GM23338 (cell line): ENCODE measurements around the gene SEMA4A. TPM values are rescaled to one million over a fixed set of nuclear protein-coding genes. Genes with fewer than 3 reads are reported as not detected.

Experiments used
- ATAC-seq: fragments of 200-7000 bp; cut with Tn5 transposase; 3 replicates; pipeline ENCODE4 v1.9.1; 2020
- DNase-seq: peaks from one replicate; pipeline ENCODE4 v3.0.0-alpha.2; 2015; ENCODE audit warnings: low spot score
- H2AFZ ChIP-seq: fragments of 200-600 bp; sonication (generic); 2 replicates; pipeline ENCODE4 v1.8.0; 2016; ENCODE audit warnings: antibody characterized with exemption, mild to moderate bottlenecking, moderate library complexity
- H3F3A ChIP-seq: fragments of 200-600 bp; sonication (generic); replicated peaks from 2 replicates; pipeline ENCODE4 v1.8.0; 2017; ENCODE audit warnings: antibody characterized with exemption, mixed run types, low read depth
- H3K27ac ChIP-seq: fragments of 200-600 bp; sonication (generic); 2 replicates; pipeline ENCODE4 v1.6.1; 2016; ENCODE audit warnings: low read depth
- H3K27me3 ChIP-seq: fragments of 200-600 bp; sonication (generic); 2 replicates; pipeline ENCODE4 v1.8.0; 2016; ENCODE audit warnings: mild to moderate bottlenecking, mixed run types, moderate library complexity; ENCODE audit not compliant: insufficient read depth
- H3K36me3 ChIP-seq: fragments of 200-600 bp; sonication (generic); 2 replicates; pipeline ENCODE4 v1.8.0; 2016; ENCODE audit warnings: mild to moderate bottlenecking; ENCODE audit not compliant: insufficient read depth
- H3K4me1 ChIP-seq: fragments of 200-600 bp; sonication (generic); 2 replicates; pipeline ENCODE4 v1.8.0; 2016; ENCODE audit warnings: mild to moderate bottlenecking, moderate library complexity; ENCODE audit not compliant: insufficient read depth
- H3K4me2 ChIP-seq: fragments of 200-600 bp; sonication (generic); 2 replicates; pipeline ENCODE4 v1.7.1; 2017; ENCODE audit warnings: mixed run types
- H3K4me3 ChIP-seq: fragments of 200-600 bp; sonication (generic); 2 replicates; pipeline ENCODE4 v1.6.1; 2016; ENCODE audit warnings: mixed run types
- H3K79me2 ChIP-seq: fragments of 200-600 bp; sonication (generic); replicated peaks from 2 replicates; pipeline ENCODE4 v1.8.0; 2017; ENCODE audit warnings: mild to moderate bottlenecking; ENCODE audit not compliant: insufficient read depth
- H3K9me2 ChIP-seq: fragments of 200-600 bp; sonication (generic); 2 replicates; pipeline ENCODE4 v1.8.0; 2017; ENCODE audit not compliant: insufficient read depth
- H4K20me1 ChIP-seq: fragments of 200-600 bp; sonication (generic); replicated peaks from 2 replicates; pipeline ENCODE4 v1.8.0; 2017; ENCODE audit warnings: mild to moderate bottlenecking; ENCODE audit not compliant: insufficient read depth
- H3K27ac Mint-ChIP-seq: 2 replicates; pipeline ENCODE4 v1.8.0; 2020; ENCODE audit warnings: inconsistent platforms, mild to moderate bottlenecking, moderate library complexity, mixed read lengths
- H3K27me3 Mint-ChIP-seq: 3 replicates; pipeline ENCODE4 v1.8.0; 2022; ENCODE audit warnings: low read depth, mild to moderate bottlenecking, moderate library complexity, mixed read lengths, inconsistent platforms; ENCODE audit not compliant: insufficient read depth, poor library complexity
- H3K36me3 Mint-ChIP-seq: 3 replicates; pipeline ENCODE4 v1.8.0; 2021; ENCODE audit warnings: low read depth, mild to moderate bottlenecking, inconsistent platforms, moderate library complexity, mixed read lengths
- H3K4me1 Mint-ChIP-seq: 3 replicates; pipeline ENCODE4 v1.8.0; 2020; ENCODE audit warnings: mild to moderate bottlenecking, inconsistent platforms, mixed read lengths
- H3K4me3 Mint-ChIP-seq: 3 replicates; pipeline ENCODE4 v1.8.0; 2021; ENCODE audit warnings: moderate library complexity, mild to moderate bottlenecking, inconsistent platforms, mixed read lengths
- H3K9me3 Mint-ChIP-seq: 3 replicates; pipeline ENCODE4 v1.8.0; 2020; ENCODE audit warnings: moderate library complexity, mild to moderate bottlenecking, inconsistent platforms, mixed read lengths
- CREB1 ChIP-seq: fragments of 250-450 bp; sonication (Bioruptor Pico); IDR thresholded peaks from 2 replicates; pipeline ENCODE4 v1.5.0; 2020; ENCODE audit warnings: low read depth, mild to moderate bottlenecking, moderate library complexity
- EZH2 ChIP-seq: fragments of 200-600 bp; sonication (generic); IDR thresholded peaks from one replicate; pipeline ENCODE4 v1.8.0; 2017; ENCODE audit warnings: antibody characterized with exemption, mild to moderate bottlenecking, low read depth; ENCODE audit not compliant: unreplicated experiment
- EZH2phosphoT487 ChIP-seq: fragments of 200-600 bp; sonication (generic); IDR thresholded peaks from one replicate; pipeline ENCODE4 v1.8.1; 2018; ENCODE audit warnings: antibody characterized with exemption; ENCODE audit not compliant: unreplicated experiment
- JUNB ChIP-seq: IDR thresholded peaks from one replicate; pipeline ENCODE4 v1.6.1; 2016; ENCODE audit warnings: antibody characterized with exemption; ENCODE audit not compliant: unreplicated experiment
- STAT1 ChIP-seq: IDR thresholded peaks from one replicate; pipeline ENCODE4 v1.6.1; 2016; ENCODE audit warnings: antibody characterized with exemption; ENCODE audit not compliant: unreplicated experiment
- ZNF114 ChIP-seq: fragments of 250-450 bp; sonication (Bioruptor Pico); IDR thresholded peaks from 2 replicates; pipeline ENCODE4 v1.5.0; 2020; ENCODE audit warnings: mild to moderate bottlenecking, moderate library complexity
- ZNF331 ChIP-seq: fragments of 250-450 bp; sonication (Bioruptor Pico); IDR thresholded peaks from 2 replicates; pipeline ENCODE4 v1.5.0; 2020; ENCODE audit warnings: low read depth, mild to moderate bottlenecking, moderate library complexity
- polyA plus RNA-seq: library from polyadenylated mRNA; unstranded; fragments of >200 nt; fragmentation: Nextera tagmentation; extraction: Ambion mirVana; gene quantifications from 2 replicates; pipeline ENCODE4 v1.2.1, GENCODE V29; 2016
- total RNA-seq: library from RNA; depleted of rRNA; stranded (reverse); fragments of >200 nt; shearing (Covaris generic); gene quantifications from 2 replicates; pipeline ENCODE4 v1.2.3, GENCODE V29; 2014
- TF ChIP-seq, protein P1 (sequence below): IDR thresholded peaks from one replicate; pipeline ENCODE4 v1.6.1; 2018; ENCODE audit warnings: antibody characterized with exemption; ENCODE audit not compliant: unreplicated experiment
- TF ChIP-seq, protein P2 (sequence below): IDR thresholded peaks from 2 replicates; pipeline ENCODE4 v1.6.1; 2016; ENCODE audit warnings: antibody characterized with exemption
- TF ChIP-seq, protein P3 (sequence below): fragments of 250-450 bp; sonication (Bioruptor Pico); IDR thresholded peaks from 2 replicates; pipeline ENCODE4 v1.5.0; 2020; ENCODE audit warnings: mild to moderate bottlenecking, moderate library complexity

The SEMA4A gene
- total and polyA plus RNA-seq, 2 experiments from 2014 or later: 5.5 to 20.2 TPM

DNA sequence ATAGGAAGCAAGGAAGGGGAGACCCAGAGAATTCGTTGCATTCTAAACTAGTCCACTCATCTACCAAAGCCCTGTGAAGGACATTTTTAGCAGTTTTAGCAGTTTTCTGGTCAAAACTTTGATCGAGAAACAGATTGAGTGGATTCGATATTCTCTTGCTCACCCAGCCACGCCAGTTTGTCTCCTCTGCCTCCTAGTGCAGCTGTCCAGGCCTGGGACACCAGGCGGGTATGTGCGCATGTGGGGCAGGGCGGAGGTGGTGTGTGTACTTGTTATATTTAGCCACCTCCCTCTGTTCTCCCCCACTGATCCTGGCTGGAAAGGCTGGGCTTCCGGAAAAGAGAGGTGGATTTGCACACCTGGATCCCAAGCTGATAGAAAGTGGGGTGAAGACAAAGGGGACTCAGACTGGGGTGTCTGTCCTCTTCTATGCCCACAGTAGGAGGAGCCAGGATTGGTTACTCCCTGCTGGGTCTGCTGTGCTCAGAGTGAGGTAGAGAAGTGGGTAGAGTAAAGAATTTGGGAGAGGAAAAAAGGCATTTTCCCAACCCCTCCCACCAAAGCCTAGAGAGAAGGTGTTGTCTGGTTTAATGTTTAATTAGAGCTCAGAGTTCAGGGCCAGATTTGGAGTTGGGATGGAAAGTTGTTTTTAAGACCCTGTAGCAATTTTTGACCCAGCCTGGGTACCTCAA lies 35.1 kb upstream of the SEMA4A start:
- Histone ChIP-seq H3K79me2 (peaks cover 29% of the 10 kb centered on the region), H3K4me1 (peaks cover 38% of the 10 kb centered on the region), H4K20me1 (no peaks in the 10 kb centered on the region; the same call in 1 of the 2 replicates), H3K9me2 (no peaks in the 10 kb centered on the region), H3K27ac (no peak overlapping the region), H3K36me3 (no peaks in the 10 kb centered on the region), H3F3A (0 out of 2 replicates have a peak, but pooled peaks cover 14% of the 10 kb centered on the region), H2AFZ (no peak overlapping the region), H3K4me3 (no peak overlapping the region), H3K4me2 (no peak overlapping the region), H3K27me3 (peaks cover 12% of the 10 kb centered on the region; the same call in 1 of the 2 replicates)
- no peak for ATAC-seq
- no peak for DNase-seq
- TF ChIP-seq JUNB (no peak), CREB1 (CRISPR knock-in tag) (no peak), EZH2phosphoT487 (no peak), EZH2 (no peak), STAT1 (no peak), ZNF114 (no peak), ZNF331 (CRISPR knock-in tag) (no peak)
- TF ChIP-seq, protein P1, sequence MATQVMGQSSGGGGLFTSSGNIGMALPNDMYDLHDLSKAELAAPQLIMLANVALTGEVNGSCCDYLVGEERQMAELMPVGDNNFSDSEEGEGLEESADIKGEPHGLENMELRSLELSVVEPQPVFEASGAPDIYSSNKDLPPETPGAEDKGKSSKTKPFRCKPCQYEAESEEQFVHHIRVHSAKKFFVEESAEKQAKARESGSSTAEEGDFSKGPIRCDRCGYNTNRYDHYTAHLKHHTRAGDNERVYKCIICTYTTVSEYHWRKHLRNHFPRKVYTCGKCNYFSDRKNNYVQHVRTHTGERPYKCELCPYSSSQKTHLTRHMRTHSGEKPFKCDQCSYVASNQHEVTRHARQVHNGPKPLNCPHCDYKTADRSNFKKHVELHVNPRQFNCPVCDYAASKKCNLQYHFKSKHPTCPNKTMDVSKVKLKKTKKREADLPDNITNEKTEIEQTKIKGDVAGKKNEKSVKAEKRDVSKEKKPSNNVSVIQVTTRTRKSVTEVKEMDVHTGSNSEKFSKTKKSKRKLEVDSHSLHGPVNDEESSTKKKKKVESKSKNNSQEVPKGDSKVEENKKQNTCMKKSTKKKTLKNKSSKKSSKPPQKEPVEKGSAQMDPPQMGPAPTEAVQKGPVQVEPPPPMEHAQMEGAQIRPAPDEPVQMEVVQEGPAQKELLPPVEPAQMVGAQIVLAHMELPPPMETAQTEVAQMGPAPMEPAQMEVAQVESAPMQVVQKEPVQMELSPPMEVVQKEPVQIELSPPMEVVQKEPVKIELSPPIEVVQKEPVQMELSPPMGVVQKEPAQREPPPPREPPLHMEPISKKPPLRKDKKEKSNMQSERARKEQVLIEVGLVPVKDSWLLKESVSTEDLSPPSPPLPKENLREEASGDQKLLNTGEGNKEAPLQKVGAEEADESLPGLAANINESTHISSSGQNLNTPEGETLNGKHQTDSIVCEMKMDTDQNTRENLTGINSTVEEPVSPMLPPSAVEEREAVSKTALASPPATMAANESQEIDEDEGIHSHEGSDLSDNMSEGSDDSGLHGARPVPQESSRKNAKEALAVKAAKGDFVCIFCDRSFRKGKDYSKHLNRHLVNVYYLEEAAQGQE: no peak
- TF ChIP-seq, protein P2, sequence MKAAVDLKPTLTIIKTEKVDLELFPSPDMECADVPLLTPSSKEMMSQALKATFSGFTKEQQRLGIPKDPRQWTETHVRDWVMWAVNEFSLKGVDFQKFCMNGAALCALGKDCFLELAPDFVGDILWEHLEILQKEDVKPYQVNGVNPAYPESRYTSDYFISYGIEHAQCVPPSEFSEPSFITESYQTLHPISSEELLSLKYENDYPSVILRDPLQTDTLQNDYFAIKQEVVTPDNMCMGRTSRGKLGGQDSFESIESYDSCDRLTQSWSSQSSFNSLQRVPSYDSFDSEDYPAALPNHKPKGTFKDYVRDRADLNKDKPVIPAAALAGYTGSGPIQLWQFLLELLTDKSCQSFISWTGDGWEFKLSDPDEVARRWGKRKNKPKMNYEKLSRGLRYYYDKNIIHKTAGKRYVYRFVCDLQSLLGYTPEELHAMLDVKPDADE: no peak
- TF ChIP-seq, protein P3, sequence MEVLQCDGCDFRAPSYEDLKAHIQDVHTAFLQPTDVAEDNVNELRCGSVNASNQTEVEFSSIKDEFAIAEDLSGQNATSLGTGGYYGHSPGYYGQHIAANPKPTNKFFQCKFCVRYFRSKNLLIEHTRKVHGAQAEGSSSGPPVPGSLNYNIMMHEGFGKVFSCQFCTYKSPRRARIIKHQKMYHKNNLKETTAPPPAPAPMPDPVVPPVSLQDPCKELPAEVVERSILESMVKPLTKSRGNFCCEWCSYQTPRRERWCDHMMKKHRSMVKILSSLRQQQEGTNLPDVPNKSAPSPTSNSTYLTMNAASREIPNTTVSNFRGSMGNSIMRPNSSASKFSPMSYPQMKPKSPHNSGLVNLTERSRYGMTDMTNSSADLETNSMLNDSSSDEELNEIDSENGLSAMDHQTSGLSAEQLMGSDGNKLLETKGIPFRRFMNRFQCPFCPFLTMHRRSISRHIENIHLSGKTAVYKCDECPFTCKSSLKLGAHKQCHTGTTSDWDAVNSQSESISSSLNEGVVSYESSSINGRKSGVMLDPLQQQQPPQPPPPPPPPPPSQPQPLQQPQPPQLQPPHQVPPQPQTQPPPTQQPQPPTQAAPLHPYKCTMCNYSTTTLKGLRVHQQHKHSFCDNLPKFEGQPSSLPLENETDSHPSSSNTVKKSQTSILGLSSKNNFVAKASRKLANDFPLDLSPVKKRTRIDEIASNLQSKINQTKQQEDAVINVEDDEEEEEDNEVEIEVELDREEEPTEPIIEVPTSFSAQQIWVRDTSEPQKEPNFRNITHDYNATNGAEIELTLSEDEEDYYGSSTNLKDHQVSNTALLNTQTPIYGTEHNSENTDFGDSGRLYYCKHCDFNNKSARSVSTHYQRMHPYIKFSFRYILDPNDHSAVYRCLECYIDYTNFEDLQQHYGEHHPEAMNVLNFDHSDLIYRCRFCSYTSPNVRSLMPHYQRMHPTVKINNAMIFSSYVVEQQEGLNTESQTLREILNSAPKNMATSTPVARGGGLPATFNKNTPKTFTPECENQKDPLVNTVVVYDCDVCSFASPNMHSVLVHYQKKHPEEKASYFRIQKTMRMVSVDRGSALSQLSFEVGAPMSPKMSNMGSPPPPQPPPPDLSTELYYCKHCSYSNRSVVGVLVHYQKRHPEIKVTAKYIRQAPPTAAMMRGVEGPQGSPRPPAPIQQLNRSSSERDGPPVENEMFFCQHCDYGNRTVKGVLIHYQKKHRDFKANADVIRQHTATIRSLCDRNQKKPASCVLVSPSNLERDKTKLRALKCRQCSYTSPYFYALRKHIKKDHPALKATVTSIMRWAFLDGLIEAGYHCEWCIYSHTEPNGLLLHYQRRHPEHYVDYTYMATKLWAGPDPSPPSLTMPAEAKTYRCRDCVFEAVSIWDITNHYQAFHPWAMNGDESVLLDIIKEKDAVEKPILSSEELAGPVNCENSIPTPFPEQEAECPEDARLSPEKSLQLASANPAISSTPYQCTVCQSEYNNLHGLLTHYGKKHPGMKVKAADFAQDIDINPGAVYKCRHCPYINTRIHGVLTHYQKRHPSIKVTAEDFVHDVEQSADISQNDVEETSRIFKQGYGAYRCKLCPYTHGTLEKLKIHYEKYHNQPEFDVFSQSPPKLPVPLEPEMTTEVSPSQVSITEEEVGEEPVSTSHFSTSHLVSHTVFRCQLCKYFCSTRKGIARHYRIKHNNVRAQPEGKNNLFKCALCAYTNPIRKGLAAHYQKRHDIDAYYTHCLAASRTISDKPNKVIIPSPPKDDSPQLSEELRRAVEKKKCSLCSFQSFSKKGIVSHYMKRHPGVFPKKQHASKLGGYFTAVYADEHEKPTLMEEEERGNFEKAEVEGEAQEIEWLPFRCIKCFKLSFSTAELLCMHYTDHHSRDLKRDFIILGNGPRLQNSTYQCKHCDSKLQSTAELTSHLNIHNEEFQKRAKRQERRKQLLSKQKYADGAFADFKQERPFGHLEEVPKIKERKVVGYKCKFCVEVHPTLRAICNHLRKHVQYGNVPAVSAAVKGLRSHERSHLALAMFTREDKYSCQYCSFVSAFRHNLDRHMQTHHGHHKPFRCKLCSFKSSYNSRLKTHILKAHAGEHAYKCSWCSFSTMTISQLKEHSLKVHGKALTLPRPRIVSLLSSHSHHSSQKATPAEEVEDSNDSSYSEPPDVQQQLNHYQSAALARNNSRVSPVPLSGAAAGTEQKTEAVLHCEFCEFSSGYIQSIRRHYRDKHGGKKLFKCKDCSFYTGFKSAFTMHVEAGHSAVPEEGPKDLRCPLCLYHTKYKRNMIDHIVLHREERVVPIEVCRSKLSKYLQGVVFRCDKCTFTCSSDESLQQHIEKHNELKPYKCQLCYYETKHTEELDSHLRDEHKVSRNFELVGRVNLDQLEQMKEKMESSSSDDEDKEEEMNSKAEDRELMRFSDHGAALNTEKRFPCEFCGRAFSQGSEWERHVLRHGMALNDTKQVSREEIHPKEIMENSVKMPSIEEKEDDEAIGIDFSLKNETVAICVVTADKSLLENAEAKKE (CRISPR knock-in tag): no peak
- Mint-ChIP-seq H3K27me3 (peaks cover 43% of the 10 kb centered on the region), H3K4me1 (peaks cover 55% of the 10 kb centered on the region), H3K36me3 (no peaks in the 10 kb centered on the region; the same call in 2 of the 3 replicates), H3K27ac (no peak overlapping the region), H3K4me3 (no peak overlapping the region; the same call in 2 of the 3 replicates), H3K9me3 (no peaks in the 10 kb centered on the region; the same call in 2 of the 3 replicates)
